Lower leg skin (tissue), 3 donors: ENCODE data around the gene HPD.

Experiments used
- CTCF ChIP-seq, 3 donors: fragments of 450-650 bp; IDR thresholded peaks; one replicate each; pipeline ENCODE4 v1.5.1; 2016; ENCODE audit warnings: antibody characterized with exemption in 3 of 3, mild to moderate bottlenecking in 3 of 3, moderate library complexity in 2 of 3
- POLR2A ChIP-seq, 2 donors: fragments of 450-650 bp; IDR thresholded peaks; one replicate each; pipeline ENCODE4 v1.6.1; 2016 to 2017; ENCODE audit warnings: antibody characterized with exemption in 2 of 2, mild to moderate bottlenecking in 1 of 2, moderate library complexity in 1 of 2

- no peak for TF ChIP-seq CTCF (IDR thresholded peaks at IDR 0.05)
- TF ChIP-seq POLR2A (IDR thresholded peaks at IDR 0.05): no peak
Observed at GRCh38 chr12:121849211-121849610, 9.4 kb downstream of the HPD start.
